ENCODE measurements around the gene VTI1A.

DNA sequence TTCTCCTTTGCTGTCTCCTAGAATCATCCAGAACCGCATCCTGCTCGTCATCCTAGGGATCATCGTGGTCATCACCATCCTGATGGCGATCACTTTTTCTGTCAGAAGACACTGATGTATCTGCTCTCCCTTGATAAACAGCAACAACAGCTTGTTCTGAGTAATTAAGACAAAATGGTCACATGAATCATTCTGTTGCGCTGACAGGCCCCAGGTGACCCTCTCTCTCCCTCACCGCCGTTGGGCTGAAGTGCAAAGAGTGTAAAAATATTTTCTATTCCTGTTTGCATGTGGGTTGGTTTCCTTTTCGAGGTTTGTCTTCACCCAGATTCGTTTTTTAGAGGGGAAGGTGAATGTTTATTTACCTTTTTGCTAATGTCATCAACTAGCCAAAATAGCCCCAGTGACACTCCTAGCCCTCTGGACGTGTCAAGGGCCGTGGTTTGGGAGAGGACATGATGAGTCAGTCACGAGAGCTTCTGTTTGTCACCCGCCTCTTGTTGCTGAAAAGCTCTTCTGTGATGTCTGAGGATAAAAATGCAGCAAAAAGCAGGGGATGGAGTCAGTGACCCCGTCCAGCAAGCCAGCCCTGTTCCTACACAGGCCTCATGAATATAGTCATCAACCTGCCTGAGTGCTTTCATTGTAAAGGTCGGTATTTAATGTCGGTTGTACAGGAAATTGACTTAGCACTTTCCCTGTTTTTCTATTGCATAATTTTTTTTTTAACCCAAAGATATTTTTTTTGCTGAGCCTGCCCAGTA, 368.4 kb downstream of the VTI1A start:
- no peak for TF ChIP-seq EZH2phosphoT487 (IDR thresholded peaks at IDR 0.05; ENCODE audit: borderline replicate concordance)
- TF ChIP-seq, protein P1, sequence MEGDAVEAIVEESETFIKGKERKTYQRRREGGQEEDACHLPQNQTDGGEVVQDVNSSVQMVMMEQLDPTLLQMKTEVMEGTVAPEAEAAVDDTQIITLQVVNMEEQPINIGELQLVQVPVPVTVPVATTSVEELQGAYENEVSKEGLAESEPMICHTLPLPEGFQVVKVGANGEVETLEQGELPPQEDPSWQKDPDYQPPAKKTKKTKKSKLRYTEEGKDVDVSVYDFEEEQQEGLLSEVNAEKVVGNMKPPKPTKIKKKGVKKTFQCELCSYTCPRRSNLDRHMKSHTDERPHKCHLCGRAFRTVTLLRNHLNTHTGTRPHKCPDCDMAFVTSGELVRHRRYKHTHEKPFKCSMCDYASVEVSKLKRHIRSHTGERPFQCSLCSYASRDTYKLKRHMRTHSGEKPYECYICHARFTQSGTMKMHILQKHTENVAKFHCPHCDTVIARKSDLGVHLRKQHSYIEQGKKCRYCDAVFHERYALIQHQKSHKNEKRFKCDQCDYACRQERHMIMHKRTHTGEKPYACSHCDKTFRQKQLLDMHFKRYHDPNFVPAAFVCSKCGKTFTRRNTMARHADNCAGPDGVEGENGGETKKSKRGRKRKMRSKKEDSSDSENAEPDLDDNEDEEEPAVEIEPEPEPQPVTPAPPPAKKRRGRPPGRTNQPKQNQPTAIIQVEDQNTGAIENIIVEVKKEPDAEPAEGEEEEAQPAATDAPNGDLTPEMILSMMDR (conservative IDR thresholded peaks at IDR 0.05; ENCODE audit: low read length), result no peak

Measured in Loucy (cell line).